Muscle of arm (tissue), 12 donors: ENCODE measurements around the gene HEMK1. TPM values are rescaled to one million over a fixed set of nuclear protein-coding genes. Genes with fewer than 3 reads are reported as not detected.
A peak's percentile ranks its signal among the peaks of the same experiment; 100 is the strongest.

Experiments
- DNase-seq: peaks from one replicate; pipeline ENCODE4 v3.0.0-alpha.2; 2013
- polyA plus RNA-seq, 12 donors: library from polyadenylated mRNA; unstranded; fragments of 120-200 nt; gene quantifications; one replicate each; pipeline ENCODE4 v1.2.1, GENCODE V29; 2013; ENCODE audit not compliant: insufficient read length in 12 of 12

The HEMK1 gene
- polyA plus RNA-seq, 12 donors = 14.6 to 21.7 (median 17.0) TPM; not detected in 1

GRCh38 chr3:50539356-50540286, 29.7 kb upstream of the HEMK1 start:
- no peak for DNase-seq

- DNase-seq = peak; percentile 77
These were observed 26.9 kb upstream of the HEMK1 start for GRCh38 chr3:50542177-50543034.

GRCh38 chr3:50545781-50546180, 23.5 kb upstream of the HEMK1 start:
- DNase-seq = no peak

- DNase-seq = no peak
These were observed 20.1 kb upstream of the HEMK1 start for GRCh38 chr3:50549226-50549625.

GRCh38 chr3:50550079-50550736, 19.1 kb upstream of the HEMK1 start:
- peak; percentile 51 for DNase-seq

GRCh38 chr3:50551054-50551659, 18.2 kb upstream of the HEMK1 start:
- no peak for DNase-seq

GRCh38 chr3:50551681-50552435, 17.5 kb upstream of the HEMK1 start:
- DNase-seq = no peak

- no peak for DNase-seq
These were observed 16.7 kb upstream of the HEMK1 start for GRCh38 chr3:50552598-50552997.

- DNase-seq = no peak
These were observed 14.8 kb upstream of the HEMK1 start for GRCh38 chr3:50554553-50554952.

GRCh38 chr3:50557106-50557505, 12.2 kb upstream of the HEMK1 start:
- no peak for DNase-seq

- DNase-seq = no peak
These were observed 11.4 kb upstream of the HEMK1 start for GRCh38 chr3:50557915-50558314.

- no peak for DNase-seq
These were observed 9.6 kb upstream of the HEMK1 start for GRCh38 chr3:50559702-50560101.

- DNase-seq = no peak
These were observed 6.5 kb upstream of the HEMK1 start for GRCh38 chr3:50562861-50563260.

- DNase-seq = no peak
These were observed 5.5 kb upstream of the HEMK1 start for GRCh38 chr3:50563867-50564266.

- no peak for DNase-seq
These were observed 5.0 kb upstream of the HEMK1 start for GRCh38 chr3:50564321-50564720.

GRCh38 chr3:50567011-50567385, 2.3 kb upstream of the HEMK1 start:
- no peak for DNase-seq

- peak; percentile 92 for DNase-seq
These were observed 1.7 kb upstream of the HEMK1 start, which contains the start of gene C3orf18 for GRCh38 chr3:50567386-50568167. Gene C3orf18 (minus strand): TSS chr3:50567747. CDS start chr3:50565699, 2,048 bp downstream.

GRCh38 chr3:50570508-50571279, 1.4 kb downstream of the HEMK1 start:
- no peak for DNase-seq

GRCh38 chr3:50571486-50571885, 2.2 kb downstream of the HEMK1 start:
- DNase-seq = no peak
